Mononuclear cell (primary cell): ENCODE results near the gene ST8SIA6. TPM values are rescaled to one million over a fixed set of nuclear protein-coding genes. Genes with fewer than 3 reads are reported as not detected.

Experiments used
- H3K27me3 ChIP-seq: 2 replicates; pipeline ENCODE4 v1.6.0; 2011; ENCODE audit warnings: low read length, control low read depth; ENCODE audit not compliant: insufficient read depth
- H3K4me1 ChIP-seq: 2 replicates; pipeline ENCODE4 v1.5.1; 2011; ENCODE audit warnings: mild to moderate bottlenecking, low read length, control low read depth; ENCODE audit not compliant: insufficient read depth
- H3K4me3 ChIP-seq: 2 replicates; pipeline ENCODE4 v1.5.1; 2011; ENCODE audit warnings: mild to moderate bottlenecking, low read length, moderate library complexity
- H3K9me3 ChIP-seq: 2 replicates; pipeline ENCODE4 v1.5.1; 2011; ENCODE audit warnings: low read depth, mild to moderate bottlenecking, control low read depth, low read length
- total RNA-seq: library from RNA; depleted of rRNA; stranded (reverse); fragments of >200 nt; gene quantifications from one replicate; pipeline ENCODE4 v1.2.3, GENCODE V29; 2012

Gene ST8SIA6
- total RNA-seq, 1 donor: 1.3 TPM

DNA sequence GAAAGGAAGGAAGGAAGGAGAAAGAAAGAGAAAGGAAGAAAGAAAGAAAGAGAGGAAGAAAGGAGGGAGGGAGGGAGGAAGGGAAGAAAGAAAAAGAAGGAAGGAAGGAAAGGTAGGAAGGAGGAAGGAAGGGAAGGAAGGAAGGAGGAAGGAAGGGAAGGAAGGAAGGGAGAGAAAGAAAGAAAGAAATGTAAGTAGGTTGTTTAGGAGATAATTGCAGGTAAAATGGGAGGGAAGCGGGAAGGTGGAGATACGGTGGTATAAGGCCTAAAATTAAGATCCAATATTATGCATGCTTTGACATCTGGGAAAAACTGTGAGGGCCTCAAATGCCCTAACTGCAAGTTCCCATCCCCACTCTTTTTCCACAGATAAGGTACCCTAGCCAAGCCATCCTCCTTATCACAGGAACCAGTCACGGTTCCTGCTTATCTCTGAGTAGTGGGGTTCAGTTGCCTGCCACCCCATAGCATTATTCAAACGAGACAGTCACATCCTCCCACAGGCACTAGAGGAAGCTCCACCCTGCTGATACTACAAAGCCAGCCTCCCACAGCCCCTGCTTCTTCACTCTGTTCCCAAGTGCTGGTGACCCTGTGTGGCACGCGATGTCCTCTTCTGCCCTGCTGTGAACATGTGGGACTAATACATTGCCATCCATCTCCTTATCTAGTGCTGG, 28.7 kb downstream of the ST8SIA6 start:
- Histone ChIP-seq H3K27me3 (no peaks in the 10 kb centered on the region), H3K4me1 (peaks cover 63% of the 10 kb centered on the region), H3K9me3 (no peaks in the 10 kb centered on the region), H3K4me3 (no peak overlapping the region)

DNA sequence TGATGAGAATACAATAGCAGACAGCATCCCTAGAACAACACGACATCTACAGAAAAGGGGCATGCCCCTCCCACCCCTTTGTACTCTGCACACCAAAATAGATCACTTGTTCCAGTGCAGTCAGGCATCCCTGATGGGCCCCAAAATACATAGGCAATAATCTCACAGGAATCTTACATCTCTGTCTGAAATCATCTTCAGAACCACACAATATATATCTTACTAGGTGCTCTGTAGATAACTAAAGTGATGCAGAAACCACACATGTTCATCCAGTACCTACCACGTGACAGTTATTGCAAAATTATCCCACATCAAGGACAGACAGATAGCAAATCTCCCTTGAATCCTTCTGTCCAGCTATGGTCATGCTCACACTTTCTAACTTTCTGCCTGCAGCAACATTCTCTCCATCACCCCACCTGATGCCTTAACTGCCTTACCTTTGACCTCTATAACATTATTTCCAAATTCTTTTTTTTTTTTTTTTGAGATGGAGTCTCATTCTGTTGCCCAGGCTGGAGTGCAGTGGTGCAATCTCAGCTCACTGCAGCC, 30.7 kb downstream of the ST8SIA6 start:
- Histone ChIP-seq H3K4me1 (peaks cover 52% of the 10 kb centered on the region), H3K9me3 (no peaks in the 10 kb centered on the region), H3K4me3 (no peak overlapping the region), H3K27me3 (no peaks in the 10 kb centered on the region)

DNA sequence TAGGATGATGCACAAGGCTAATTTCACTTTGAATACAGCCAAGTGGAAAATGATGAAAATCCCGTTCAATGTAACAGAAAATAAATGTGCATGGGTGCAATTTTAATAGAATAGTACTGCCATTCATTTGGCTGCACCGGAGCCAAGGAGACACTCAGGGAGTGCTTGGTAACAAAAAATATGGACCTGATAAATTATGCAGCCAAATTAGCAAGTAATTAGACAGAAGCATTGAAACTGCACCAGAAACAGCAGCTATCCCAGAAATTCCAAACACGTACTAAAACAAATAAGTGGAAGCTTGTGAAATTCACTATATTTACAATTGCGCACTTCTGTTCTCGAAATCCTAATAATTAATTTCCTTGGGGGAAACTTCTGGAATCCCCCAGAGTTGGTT, 31.5 kb downstream of the ST8SIA6 start:
- peaks cover 45% of the 10 kb centered on the region for H3K4me1 ChIP-seq
- no peak overlapping the region for H3K4me3 ChIP-seq
- no peaks in the 10 kb centered on the region for H3K27me3 ChIP-seq
- no peaks in the 10 kb centered on the region for H3K9me3 ChIP-seq

DNA sequence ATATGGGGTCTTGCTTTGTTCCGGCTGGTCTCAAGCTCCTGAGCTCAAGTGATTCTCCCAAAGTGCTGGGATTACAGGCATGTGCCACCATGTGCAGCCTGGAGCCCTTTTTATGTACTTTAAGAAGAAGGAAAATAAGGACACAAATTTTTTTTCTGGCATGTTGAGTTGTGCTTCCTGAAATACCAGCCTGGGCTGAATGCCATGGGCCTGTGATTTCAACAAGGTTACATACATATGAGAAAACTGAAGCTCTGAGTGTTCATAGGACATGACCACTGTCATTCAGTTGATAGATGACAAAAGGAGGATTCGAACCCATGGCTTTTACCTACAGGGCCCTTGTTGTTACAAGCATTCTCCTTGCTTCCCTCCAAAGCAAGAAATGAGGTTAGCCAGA, 36.1 kb downstream of the ST8SIA6 start:
- peaks cover 1% of the 10 kb centered on the region for H3K4me1 ChIP-seq

DNA sequence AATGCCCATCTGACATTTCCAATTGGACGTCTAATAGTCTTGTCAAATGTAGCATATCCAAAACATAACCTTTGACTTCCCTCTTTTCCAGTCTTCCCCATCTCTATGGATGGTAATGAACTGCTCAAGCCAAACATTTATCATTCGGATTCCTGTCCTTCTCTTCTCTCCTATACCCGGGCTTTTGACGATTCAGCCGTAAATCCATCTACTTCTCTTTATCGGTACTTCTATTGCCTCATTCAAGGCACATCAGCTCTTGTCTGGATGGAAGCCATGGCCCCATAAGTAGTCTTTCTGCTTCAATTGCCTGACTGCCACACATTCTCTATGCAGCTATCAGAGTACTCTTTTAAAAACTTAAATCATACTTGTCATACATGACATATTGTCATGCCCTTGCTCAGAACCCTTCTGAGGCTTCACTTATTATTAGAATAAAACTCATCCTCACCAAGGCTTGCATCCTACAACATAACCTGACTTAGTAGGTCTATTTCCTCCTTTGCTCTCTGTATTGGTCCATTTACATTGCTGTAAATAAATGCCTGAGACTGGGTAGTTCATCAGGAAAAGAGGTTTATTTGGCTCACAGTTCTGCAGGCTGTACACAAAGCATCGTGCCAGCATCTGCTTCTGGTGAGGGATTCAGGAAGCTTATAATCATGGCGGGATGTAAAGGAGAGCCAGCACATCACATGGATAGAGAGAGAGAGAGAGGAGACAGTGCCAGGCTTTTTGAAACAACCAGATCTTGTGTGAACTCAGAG, 37.8 kb downstream of the ST8SIA6 start:
- Histone ChIP-seq H3K9me3 (no peaks in the 10 kb centered on the region), H3K4me3 (no peak overlapping the region), H3K27me3 (no peaks in the 10 kb centered on the region), H3K4me1 (no peaks in the 10 kb centered on the region)

More for the DNA sequence above, 36.1 kb downstream of the ST8SIA6 start:
- H3K27me3 ChIP-seq: no peaks in the 10 kb centered on the region
- H3K4me3 ChIP-seq: no peak overlapping the region
- no peaks in the 10 kb centered on the region for H3K9me3 ChIP-seq

DNA sequence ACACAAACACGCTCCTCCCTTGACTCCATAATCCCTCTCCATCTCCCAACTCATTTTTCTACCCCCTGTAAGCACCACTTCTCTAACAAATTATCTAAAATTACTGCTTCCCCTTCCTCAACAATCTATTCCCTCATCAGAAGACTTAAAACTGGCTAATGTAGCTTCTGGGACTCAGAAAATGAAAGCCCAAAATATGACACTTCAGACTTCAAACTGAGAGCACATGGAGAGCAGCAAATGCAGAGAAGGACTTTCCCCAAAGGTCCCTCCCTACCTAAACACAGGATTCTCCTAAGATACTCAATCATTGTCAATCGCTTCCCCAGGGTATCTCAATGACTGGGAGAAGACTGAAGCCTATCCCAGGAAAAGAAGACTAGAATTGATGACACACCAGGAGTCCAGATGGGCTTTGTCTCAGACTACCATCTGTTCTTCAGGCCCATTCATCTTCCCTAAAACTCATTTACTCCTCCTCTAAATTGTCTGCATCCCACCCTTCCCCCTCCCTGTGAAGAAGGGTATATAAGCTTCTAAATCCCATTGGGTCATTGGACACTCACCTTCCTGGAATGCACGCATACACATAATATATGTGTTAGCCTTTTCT, 39.2 kb downstream of the ST8SIA6 start:
- H3K27me3 ChIP-seq: no peaks in the 10 kb centered on the region
- no peaks in the 10 kb centered on the region for H3K9me3 ChIP-seq
- H3K4me3 ChIP-seq: no peak overlapping the region
- no peaks in the 10 kb centered on the region for H3K4me1 ChIP-seq

DNA sequence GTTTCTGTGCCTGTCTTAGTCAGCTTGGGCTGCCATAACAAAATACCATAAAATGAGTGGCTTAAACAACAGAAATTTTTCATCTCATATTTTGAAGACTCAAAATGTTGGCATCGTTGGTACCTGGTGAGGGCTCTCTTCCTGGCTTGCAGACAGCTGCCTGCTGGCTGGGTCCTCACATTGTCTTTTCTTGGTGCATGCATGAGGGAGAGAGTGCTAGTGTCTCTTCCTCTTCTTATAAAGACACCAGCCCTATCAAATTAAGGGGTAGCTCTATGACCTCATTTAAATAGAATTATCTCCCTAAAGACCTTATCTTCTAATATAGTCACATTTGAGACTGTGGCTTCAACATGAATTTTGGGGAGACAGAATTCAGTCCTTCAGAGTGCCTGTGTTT, 39.9 kb downstream of the ST8SIA6 start:
- Histone ChIP-seq H3K27me3 (no peaks in the 10 kb centered on the region), H3K4me1 (peaks cover 4% of the 10 kb centered on the region), H3K9me3 (no peaks in the 10 kb centered on the region), H3K4me3 (no peak overlapping the region)

DNA sequence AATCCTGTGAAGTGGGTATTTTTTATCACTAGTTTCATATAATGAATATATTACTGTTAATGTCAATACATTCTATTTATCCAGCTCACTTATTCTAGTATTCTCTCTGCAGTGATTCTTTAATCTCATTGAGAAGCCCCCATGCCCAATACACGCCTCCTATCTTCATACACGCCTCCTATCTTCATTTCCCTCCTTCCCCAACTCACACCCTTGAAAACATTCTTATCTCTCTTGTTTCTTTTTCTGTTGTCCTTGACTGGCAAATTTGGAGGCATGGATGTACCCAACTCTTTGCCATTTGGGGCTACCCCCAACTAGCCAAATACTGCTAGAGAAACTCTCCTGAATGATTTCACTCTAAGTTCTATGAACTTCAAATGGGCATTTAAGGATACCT, 40.5 kb downstream of the ST8SIA6 start:
- Histone ChIP-seq H3K9me3 (no peaks in the 10 kb centered on the region), H3K27me3 (no peaks in the 10 kb centered on the region)

DNA sequence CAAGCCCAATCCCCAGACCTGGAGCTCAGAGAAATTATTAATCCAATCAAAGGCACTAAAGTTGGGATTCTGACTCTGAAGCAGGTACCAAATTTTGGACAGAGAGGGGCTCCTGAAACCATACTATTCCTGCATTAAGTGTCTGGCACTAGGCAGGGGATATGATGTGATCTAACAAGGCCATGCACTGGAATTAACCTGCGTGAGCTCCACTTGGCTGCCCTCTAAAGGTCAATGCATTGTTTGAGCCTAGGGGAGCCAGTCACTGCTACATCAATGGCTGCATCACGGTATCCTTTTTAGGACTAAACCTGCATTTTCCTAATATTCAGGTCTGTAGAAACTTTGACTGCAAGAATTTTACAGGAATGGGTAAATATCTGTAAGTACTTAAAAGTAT, 42.1 kb downstream of the ST8SIA6 start:
- Histone ChIP-seq H3K4me3 (no peak overlapping the region), H3K9me3 (no peaks in the 10 kb centered on the region), H3K4me1 (peaks cover 7% of the 10 kb centered on the region), H3K27me3 (no peaks in the 10 kb centered on the region)

More for the DNA sequence above, 40.5 kb downstream of the ST8SIA6 start:
- Histone ChIP-seq H3K4me3 (no peak overlapping the region), H3K4me1 (peaks cover 7% of the 10 kb centered on the region)

DNA sequence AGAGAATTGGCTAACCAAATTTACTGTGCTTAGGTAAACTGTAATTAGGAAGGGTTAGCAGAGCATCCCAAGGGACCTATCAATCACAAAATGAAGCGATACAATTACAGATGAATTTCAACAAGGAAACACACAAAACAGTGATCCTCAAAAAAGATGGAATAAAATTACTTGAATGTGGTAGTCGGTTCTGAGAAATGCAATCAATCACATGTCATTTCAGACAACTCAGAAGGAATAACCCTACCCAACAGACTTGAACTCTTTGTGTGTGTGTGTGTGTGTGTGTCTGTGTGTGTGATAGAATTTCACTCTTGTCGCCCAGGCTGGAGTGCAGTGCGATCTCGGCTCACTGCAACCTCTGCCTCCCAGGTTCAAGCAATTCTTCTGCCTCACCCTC, 43.5 kb downstream of the ST8SIA6 start:
- no peaks in the 10 kb centered on the region for H3K27me3 ChIP-seq
- H3K4me1 ChIP-seq: peaks cover 7% of the 10 kb centered on the region
- no peaks in the 10 kb centered on the region for H3K9me3 ChIP-seq
- no peak overlapping the region for H3K4me3 ChIP-seq

DNA sequence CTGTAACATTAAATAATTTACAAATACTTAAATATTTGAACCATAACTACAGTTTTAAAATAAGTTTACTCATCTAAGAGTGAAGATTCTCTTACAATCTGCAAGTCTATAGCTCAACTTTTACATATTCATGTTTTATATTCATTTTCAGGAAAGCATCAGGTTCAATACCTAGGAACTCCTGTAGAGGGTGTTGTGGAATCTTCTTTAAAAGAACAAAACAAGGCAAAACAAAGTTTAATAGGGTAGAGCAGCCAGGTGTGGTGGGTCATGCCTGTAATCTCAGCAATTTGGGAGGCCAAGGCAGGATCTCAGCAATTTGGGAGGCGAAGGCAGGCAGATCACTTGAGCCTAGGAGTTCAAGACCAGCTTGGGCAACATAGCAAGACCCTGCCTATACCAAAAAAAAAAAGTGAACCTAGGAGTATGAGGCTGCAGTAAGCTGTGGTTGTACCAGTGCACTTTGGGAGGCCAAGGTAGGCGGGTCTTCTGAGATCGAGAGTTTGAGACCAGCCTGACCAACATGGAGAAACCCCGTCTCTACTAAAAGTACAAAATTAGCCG, 45.1 kb downstream of the ST8SIA6 start:
- H3K4me1 ChIP-seq: peaks cover 7% of the 10 kb centered on the region
- H3K9me3 ChIP-seq: no peaks in the 10 kb centered on the region
- no peak overlapping the region for H3K4me3 ChIP-seq
- no peaks in the 10 kb centered on the region for H3K27me3 ChIP-seq

DNA sequence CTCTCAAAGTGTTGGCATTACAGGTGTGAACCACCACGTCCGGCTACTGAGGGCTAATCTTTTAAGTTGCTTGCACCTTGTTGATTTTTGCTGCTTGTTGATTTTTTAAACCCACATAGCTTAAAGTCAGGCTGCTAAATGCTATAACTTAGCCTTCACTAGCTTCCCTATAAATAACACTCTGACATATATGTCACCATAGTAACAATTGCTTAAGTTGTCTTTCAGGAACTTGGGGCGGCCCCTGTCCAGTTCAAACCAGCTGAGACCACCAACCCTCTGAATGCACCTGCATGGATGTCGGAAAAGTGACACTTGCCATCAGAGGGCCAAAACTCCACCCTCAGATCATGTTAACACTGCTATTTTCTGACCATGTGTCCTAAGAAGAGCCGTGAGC, 47.3 kb downstream of the ST8SIA6 start:
- H3K4me1 ChIP-seq: peaks cover 7% of the 10 kb centered on the region
- no peak overlapping the region for H3K4me3 ChIP-seq
- no peaks in the 10 kb centered on the region for H3K27me3 ChIP-seq
- H3K9me3 ChIP-seq: no peaks in the 10 kb centered on the region

DNA sequence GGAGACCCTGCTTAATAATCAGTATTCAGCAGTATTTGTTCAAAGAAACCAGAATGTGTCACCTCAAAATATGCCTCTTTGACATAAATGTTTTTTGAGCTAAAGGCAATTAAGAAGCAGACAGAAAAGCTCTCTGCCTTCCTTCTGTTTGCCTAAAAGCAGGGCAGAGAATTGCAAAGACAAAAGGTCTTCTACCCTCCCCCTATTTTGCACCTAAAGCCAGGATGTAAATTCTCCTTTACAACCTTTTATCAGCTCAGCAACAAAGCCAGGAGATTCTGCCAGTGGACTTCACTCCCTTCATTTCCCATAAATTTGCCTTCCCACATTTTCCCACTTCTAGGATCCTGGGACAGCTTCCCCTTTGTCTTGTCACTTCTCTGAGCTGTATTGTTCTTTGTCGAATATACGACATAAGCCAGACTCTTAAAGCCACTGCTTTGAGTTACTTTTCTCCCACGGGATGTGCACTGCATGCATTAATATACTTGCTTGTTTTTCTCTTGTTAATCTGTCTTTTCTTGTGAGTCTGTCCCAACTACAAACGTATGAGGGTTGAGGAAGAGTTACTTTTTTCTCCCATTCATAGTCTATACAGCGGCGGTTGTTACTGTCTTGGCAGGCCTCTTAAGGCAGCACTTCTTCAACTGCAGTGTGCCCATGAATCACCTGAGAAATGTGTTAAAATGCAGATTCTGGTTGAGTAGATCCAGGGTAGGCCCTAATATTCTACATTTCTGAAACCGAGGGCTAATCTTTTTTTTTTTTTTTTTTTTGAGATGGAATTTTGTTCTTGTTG, 48.2 kb downstream of the ST8SIA6 start:
- H3K4me1 ChIP-seq: peaks cover 7% of the 10 kb centered on the region
- H3K27me3 ChIP-seq: no peaks in the 10 kb centered on the region
- no peak overlapping the region for H3K4me3 ChIP-seq
- H3K9me3 ChIP-seq: no peaks in the 10 kb centered on the region

DNA sequence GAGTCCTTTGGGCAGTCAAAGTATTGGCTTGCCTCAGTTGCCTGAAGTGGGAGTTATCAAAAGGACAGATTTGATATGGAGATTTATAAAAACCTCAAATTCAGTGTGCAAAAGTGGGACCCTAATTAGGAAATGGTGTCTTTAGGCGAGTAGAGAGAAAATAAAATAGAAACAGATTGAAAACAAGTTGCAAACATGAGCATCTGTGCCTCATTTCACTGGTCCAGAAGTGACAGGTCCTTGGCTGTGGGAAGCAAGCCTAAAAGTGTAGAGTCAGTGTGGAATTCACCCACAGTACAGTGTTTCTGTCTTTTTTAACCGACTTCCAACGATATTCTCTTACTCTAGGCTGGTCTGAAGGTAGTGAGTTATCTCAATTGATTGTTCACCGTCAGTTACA, 51.2 kb downstream of the ST8SIA6 start:
- no peaks in the 10 kb centered on the region for H3K27me3 ChIP-seq
- H3K4me3 ChIP-seq: no peak overlapping the region
- no peaks in the 10 kb centered on the region for H3K4me1 ChIP-seq
- no peaks in the 10 kb centered on the region for H3K9me3 ChIP-seq
